GM04503 (cell line): ENCODE data around the gene THAP11.
"Not testable (repeated sequence)": the region's sequence is repeated elsewhere in the genome, so short reads cannot be mapped to it uniquely, and the experiment has no call there.

Experiments used
- DNase-seq: peaks from one replicate; pipeline ENCODE4 v3.0.0-alpha.2; 2012; ENCODE audit warnings: low read depth

THAP11 gene

DNA sequence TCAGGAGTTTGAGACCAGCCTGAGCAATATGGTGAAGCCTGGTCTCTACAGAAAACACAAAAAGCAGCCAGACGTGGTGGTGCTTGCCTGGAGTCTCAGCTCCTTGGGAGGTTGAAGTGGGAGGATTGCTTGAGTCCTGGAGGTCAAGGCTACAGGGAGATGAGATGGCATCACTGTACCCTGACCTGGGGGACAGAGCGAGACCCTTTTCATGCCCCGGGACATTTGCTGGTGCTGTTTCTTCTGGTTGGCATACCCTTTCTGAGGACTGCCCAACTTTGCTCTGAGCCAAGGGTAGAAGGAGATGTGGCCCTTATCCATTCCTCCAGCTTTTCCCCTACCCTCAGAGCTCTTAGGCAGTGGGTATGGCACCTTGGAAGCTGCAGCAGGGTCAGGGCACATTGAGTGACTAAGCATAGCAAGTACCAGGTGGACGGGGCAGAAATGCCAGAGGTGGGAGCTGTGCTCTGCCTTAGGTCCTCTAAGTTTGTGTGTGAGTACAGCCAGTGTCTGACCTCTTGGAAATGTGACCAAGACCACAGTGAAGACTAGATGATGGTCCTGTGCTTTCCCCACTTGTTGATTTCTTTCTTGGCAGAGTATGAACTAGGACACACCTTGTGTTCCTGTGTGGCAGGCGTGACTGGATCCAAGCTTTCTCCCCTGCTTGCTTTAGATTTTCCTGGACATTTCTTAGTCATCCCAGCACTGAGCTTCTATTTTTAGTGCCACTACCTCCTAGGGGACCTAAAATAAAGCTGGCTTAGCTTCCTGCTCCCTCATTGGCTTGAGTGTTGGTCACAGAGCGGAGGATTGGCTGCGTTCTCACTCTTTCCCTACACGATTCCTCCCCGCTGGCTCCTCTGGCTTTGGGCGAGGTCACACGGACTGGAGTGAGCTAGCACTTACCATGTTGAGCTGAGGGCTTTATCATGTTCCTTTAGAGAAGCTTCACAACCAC, 20.8 kb downstream of the THAP11 start:
- no peak for DNase-seq

DNA sequence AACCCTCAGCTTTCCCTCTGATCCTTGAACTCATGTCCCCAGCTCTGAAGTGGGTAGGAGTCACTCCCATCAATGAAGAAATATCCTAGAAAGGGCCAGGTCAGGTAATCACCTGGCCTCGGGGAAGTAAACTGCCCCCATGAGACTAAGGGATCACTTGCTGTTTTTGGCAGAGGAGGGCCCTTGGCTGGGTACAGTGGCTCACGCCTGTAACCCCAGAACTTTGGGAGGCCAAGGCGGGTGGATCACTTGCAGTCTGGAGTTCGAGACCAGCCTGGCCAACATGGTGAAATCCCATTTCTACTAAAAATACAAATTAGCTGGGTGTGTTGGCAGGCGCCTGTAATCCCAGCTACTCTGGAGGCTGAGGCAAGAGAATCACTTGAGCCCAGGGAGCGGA, 21.9 kb downstream of the THAP11 start:
- DNase-seq, result not testable (repeated sequence)

DNA sequence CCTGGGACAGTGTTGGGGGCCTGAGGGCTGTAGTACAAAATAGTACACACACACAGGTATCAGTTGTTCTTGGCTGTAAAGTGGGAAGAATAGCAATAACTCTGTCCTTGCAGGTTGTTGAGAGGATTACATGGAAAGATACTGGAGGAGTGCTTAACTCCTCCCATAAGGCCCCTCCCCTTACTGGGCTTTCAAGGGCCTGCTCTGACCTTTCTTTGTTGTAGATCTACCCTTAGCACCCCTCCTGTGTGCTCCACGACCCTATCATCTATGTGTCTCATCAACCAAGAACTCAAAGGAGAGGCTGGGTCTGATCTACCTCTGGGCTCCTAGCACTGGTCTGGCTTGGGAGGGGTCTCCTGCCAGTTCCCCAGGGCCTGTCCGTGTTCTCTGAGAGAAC, 22.5 kb downstream of the THAP11 start:
- DNase-seq, result no peak

DNA sequence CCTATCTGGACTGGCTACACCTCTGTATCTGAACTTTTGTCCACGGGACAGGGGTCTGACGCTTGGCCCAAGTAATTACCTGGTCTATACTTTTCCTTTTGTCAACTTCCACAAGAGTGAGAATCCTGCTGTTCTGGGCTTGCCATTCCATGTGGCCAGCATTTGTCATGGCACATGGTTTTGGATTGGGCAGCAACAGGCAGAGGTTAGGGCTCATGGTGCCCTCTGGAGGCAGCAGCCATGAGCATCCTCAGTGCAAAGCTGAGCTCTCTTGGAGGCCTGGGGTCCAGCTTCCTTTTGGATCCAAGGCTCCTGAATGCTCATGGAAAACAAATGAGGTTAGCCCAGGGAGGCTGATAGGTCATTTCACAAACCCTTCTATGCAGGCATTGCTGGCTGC, 23.2 kb downstream of the THAP11 start:
- no peak for DNase-seq

DNA sequence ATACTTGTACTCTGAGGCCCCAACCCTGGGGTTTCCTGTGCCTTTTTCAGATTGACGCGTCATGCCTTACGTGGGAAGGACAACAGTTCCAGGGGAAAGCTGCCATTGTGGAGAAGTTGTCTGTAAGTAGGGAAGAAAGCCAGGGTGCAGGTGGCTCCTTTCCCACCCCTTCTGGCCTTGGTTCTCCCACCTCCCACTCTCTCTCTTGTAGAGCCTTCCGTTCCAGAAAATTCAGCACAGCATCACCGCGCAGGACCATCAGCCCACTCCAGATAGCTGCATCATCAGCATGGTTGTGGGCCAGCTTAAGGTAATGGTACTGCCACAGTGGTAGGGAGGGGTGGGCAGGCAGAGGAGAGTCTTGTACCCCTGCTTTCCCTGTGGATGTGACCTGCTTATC, 26.2 kb downstream of the THAP11 start:
- DNase-seq, result no peak

DNA sequence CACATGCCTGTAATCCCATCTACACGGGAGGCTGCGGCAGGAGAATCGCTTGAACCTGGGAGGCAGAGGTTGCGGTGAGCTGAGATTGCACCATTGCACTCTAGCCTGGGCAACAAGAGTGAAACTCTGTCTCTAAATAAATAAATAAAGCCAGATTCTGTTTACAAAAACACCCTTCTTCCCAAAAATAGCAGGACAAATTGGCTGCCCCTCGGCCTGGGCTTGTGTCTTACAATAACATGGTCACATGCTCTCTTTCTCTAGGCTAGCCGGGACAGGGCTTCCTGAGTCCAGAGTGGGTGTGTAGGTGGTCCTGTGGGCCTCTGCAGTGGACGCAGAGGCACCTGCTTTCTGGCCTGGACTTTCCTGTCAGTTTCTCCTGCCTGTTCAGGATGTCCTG, 27.5 kb downstream of the THAP11 start:
- DNase-seq, result no peak

DNA sequence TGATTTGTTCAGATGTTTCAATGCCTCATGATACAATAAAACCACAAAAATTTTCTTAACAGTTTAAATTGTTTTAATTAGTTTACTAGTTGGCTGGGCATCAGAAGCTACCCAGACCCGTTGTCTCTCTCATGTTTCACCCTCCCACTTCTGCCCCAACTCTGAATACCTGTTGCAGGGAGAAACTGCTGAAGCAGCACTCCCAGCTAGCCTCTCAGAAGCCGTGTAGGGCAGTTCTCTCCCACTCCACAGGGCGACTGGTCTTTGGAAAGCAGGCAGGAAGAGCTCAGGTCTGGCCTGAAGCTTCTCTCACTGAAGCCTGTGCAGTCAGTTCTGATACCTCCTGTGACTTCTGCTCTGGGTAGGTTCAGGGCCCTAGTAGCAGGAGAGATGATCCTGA, 29.1 kb downstream of the THAP11 start:
- DNase-seq, result no peak

DNA sequence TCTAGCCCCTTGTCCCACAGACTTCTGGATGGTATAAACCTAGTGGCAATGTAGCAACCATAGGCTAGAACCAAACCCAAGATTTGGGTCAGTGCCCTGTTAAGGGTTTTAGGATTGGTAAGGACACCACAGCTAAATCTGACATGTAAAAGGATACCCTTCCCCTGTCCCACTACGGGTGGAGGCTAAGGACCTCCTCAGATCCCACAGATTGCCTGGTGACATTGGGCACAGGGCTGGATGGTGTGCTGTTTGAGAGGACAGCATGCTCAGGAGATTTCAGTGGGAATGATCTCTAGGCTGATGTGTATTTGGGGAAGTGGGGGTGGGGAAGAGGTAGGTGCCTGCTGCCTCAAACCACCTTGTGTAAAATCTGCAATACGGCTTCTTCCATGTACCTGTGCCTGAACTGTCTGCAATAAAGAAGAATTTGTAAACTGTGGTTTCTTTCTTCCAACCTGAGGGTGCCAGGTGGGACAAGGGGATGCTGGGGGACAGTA, 30.1 kb downstream of the THAP11 start:
- no peak for DNase-seq

DNA sequence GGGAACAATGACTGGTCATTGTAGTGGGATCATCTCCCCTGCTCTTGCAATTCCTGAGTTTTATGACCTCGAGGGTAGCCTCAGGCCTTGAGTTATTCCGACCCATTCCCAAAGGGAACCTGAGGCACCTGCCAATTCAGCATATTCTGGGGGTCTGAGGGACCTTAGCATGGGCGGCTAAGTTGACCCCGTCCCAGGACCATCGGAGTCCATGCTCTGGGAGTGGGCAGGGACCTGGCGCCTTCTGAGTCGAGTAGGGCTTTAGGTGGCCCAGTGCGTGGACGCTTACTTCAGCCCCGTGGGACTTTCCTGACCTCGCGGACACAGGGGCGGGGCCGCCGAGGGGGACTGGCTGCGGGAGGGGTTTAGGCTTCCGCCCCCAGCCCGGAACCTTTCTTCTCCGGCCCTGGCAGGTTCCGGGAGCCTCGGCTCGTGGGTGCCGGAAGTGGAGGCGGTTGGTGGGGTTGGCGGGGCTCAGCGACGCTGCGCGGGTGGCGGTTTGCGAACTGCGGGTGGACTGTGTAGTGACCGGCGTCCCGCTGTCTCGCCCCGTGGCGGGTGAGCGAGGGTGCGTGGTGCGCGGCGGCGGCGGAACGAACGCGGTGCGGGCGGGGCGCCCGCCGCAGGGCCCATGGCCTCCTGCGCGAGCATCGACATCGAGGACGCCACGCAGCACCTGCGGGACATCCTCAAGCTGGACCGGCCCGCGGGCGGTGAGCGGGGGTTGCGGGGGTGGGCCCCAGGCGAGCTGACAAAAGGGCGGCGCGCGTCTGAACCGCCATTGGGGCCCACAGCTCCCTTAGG, 30.7 kb downstream of the THAP11 start, which contains the start of gene EDC4:
EDC4 (plus strand) TSS at position 422 of the 804 bp plus-strand sequence; CDS start at position 632, 210 bp downstream.
- no peak for DNase-seq

DNA sequence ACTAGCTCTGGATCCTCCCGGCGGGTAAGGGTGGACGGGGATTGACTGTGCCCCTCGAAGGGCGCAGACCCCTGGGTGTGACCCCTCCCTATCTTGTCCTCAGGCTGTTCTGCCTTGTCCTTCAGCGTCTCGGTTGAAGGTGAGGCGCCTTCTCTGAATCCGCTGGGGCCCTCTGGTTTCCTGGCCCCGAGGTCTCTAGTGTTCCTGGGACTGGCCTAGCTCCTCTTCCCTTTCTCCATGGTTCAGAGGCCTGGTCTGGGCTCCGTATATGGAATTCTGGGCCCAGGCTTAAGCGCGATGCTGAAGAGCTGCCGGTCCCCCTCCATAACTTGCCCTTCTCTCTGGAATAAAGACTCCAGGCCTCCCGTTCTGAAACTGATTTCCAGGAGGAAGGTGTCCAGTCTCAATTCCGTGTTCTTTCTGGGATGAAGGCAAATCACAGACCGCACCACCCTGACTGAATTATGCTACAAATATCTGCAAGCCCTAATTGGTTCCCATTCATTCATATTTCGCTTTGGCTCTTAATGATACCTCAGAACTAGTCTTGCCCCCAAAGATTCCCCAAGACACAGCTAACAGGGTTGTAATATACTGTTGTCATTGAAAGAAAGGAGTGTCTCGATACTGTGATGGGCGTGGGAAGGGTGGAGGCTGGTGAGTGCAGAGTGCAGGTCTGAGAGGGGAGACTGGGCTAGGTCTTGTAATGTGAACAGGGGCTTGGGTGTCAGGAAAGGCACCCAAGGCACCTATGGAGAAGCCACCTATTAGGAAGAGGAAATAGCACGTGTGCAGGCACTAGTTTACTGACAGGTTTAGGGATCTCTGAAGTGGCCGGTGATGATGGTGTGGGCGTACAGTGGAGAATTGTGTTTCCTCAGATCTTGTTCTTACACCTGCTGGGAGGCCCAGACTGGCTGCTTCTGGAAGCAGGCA, 31.6 kb downstream of the THAP11 start:
- no peak for DNase-seq

DNA sequence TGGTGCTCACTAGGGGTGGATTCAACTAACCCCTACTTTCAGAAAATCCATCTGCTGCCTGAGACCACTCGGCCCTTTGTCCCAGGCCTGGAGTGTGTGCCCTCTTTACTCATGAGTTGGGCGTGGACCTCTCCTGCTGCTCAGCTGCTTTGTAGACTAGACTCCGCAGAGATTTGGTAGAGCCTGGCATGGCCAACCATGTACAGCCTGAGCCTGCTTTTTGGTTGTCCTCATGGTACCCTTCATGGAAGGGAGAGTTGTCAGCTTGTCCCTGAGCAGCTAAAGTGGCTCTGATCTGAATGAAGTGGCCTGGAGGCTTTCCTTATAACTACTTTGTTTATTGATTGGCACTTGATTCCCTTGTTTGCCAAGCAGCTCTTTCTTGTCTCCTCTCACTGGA, 32.3 kb downstream of the THAP11 start:
- no peak for DNase-seq

DNA sequence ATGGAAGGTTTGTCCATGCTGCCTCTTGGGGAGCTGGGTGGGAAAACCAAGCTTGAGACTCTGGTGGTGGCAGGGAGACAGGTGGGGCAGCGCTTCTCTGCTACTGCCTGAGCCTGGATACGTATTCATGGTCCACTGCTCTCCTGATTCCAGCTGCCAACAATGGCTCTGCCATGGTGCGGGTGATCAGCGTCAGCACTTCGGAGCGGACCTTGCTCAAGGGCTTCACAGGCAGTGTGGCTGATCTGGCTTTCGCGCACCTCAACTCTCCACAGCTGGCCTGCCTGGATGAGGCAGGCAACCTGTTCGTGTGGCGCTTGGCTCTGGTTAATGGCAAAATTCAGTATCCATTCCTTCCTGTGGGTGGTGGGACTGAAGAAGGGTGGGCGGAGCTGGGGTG, 34.9 kb downstream of the THAP11 start:
- DNase-seq, result no peak

DNA sequence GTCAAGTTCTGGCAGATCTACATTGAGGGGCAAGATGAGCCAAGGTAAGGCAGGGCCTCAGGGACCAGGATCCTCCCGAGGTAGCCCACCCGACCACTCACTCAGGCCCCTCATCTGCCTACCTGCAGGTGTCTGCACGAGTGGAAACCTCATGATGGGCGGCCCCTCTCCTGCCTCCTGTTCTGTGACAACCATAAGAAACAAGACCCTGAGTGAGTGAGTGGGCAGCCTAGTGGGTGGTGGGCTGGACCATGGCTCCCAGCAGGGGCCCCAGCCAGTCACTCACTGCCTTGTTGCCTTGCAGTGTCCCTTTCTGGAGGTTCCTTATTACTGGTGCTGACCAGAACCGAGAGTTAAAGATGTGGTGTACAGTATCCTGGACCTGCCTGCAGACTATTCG, 36.1 kb downstream of the THAP11 start:
- DNase-seq, result no peak

DNA sequence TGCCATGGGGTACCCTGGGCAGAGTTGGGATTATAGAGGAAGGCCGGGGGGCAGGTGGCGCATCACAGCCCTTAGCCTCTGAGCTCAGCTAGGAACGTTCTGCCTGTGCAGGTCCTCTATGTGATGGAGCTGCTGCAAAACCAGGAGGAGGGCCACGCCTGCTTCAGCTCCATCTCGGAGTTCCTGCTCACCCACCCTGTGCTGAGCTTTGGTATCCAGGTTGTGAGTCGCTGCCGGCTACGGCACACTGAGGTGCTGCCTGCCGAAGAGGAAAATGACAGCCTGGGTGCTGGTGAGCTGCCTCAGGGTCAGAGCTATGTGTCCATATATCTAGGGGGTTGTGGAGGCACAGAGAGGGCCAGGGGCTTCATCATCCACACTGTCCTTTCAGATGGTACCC, 36.7 kb downstream of the THAP11 start:
- no peak for DNase-seq

DNA sequence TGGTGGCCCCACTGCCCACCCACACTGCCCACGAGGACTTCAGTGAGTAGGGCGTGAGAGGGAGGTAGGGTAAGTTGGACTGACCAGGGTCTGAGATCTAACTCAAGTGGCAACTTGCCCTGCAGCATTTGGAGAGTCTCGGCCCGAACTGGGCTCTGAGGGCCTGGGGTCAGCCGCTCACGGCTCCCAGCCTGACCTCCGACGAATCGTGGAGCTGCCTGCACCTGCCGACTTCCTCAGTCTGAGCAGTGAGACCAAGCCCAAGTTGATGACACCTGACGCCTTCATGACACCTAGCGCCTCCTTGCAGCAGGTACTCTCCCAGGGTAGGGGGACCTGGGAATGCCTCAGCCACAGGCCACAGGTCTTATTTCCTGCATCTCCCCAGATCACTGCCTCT, 37.3 kb downstream of the THAP11 start:
- no peak for DNase-seq

DNA sequence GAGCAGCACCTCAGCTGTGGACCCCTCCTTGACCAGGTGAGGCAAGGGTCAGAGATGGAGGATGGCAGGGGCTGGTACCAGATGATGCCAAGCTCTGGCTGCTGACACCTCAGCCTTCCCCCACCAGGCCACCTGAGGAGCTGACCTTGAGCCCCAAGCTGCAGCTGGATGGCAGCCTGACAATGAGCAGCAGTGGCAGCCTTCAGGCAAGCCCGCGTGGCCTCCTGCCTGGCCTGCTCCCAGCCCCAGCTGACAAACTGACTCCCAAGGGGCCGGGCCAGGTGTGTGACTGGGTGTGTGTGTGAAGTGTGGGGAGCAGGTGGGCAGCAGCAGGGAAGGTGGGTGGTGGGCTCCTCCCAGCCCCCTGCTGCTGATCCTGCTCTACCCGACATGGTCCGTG, 37.8 kb downstream of the THAP11 start:
- no peak for DNase-seq

DNA sequence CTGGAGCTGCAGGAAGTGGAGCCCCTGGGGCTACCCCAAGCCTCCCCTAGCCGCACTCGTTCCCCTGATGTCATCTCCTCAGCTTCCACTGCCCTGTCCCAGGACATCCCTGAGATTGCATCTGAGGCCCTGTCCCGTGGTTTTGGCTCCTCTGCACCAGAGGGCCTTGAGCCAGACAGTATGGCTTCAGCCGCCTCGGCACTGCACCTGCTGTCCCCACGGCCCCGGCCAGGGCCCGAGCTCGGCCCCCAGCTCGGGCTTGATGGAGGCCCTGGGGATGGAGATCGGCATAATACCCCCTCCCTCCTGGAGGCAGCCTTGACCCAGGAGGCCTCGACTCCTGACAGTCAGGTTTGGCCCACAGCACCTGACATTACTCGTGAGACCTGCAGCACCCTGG, 38.5 kb downstream of the THAP11 start:
- no peak for DNase-seq

DNA sequence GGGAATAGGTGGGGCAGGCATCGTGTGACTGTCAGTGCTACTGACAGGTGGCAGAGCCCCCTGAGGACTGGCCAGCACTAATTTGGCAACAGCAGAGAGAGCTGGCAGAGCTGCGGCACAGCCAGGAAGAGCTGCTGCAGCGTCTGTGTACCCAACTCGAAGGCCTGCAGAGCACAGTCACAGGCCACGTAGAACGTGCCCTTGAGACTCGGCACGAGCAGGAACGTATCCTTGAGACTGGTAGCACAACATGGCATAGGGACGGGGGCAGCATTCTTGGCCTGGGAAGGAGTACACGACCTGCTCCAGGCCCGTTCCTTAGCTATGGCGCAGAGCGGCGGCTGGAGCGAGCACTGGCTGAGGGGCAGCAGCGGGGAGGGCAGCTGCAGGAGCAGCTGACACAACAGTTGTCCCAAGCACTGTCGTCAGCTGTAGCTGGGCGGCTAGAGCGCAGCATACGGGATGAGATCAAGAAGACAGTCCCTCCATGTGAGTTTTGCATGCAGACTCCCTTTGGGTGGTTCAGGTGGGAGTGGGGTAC, 39.6 kb downstream of the THAP11 start:
- DNase-seq, result no peak

DNA sequence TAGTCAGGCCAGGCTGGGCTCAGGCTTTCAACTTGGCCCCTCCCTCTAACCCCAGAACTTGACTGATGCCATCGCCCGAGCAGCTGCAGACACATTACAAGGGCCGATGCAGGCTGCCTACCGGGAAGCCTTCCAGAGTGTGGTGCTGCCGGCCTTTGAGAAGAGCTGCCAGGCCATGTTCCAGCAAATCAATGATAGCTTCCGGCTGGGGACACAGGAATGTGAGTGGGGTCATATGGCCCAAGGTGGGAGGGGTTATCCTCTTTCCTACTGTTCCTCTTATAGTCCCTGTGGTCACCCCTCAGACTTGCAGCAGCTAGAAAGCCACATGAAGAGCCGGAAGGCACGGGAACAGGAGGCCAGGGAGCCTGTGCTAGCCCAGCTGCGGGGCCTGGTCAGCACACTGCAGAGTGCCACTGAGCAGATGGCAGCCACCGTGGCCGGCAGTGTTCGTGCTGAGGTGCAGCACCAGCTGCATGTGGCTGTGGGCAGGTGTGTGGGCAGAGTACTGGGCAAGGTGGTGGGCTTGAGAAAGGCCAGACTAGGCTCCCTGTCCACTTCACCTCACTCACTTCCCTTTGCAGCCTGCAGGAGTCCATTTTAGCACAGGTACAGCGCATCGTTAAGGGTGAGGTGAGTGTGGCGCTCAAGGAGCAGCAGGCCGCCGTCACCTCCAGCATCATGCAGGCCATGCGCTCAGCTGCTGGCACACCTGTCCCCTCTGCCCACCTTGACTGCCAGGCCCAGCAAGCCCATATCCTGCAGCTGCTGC, 40.4 kb downstream of the THAP11 start:
- DNase-seq, result no peak

DNA sequence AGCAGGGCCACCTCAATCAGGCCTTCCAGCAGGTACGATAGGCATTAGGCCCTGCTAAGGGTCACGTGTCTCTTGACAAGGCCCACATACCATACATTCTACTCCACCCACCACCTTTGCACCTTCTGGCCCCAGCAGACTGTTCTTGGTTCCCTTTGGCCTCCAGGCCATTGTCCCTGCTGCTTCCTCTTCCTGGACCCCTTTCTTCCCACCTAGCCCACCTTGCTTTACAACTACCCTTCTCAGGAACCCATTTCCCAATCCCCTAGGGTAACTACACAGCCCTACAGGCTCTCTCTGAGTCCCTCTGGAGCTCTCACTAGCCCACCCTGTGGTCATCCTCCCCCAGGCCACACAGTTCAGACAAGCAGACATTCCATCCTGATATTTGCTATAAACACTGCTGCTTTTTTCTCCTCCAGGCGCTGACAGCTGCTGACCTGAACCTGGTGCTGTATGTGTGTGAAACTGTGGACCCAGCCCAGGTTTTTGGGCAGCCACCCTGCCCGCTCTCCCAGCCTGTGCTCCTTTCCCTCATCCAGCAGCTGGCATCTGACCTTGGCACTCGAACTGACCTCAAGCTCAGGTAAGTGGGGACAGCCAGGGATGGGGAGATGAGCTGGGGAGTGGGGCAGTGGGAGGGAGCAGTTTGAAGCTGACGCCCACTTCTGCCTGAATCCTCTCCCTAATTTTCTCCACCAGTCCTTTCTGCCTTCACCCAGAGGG, 41.2 kb downstream of the THAP11 start:
- DNase-seq, result no peak
